Hepatocyte (in vitro differentiated cells): Measurements from ENCODE around the gene PTPN20. TPM values are rescaled to one million over a fixed set of nuclear protein-coding genes. Genes with fewer than 3 reads are reported as not detected.

Experiments
- DNase-seq: peaks from one replicate; pipeline ENCODE4 v3.0.0-alpha.2; 2016; ENCODE audit warnings: low spot score
- H2AFZ ChIP-seq: fragments of 200-600 bp; sonication (generic); 2 replicates; pipeline ENCODE4 v1.6.0; 2016; ENCODE audit warnings: antibody characterized with exemption, mild to moderate bottlenecking
- H3K27ac ChIP-seq: fragments of 200-600 bp; sonication (generic); 2 replicates; pipeline ENCODE4 v1.5.1; 2016; ENCODE audit warnings: mild to moderate bottlenecking
- H3K27me3 ChIP-seq: fragments of 200-600 bp; sonication (generic); 2 replicates; pipeline ENCODE4 v1.6.1; 2016
- H3K36me3 ChIP-seq: fragments of 200-600 bp; sonication (generic); replicated peaks from 2 replicates; pipeline ENCODE4 v1.5.1; 2016; ENCODE audit warnings: low read depth; ENCODE audit not compliant: insufficient read depth
- H3K4me1 ChIP-seq: fragments of 200-600 bp; sonication (generic); 2 replicates; pipeline ENCODE4 v1.5.1; 2016; ENCODE audit warnings: mild to moderate bottlenecking, moderate library complexity; ENCODE audit not compliant: insufficient read depth
- H3K4me2 ChIP-seq: fragments of 200-600 bp; sonication (generic); 2 replicates; pipeline ENCODE4 v1.6.0; 2016
- H3K4me3 ChIP-seq: fragments of 200-600 bp; sonication (generic); 2 replicates; pipeline ENCODE4 v1.5.1; 2016; ENCODE audit warnings: mild to moderate bottlenecking
- H3K79me2 ChIP-seq: fragments of 200-600 bp; sonication (generic); 2 replicates; pipeline ENCODE4 v1.6.0; 2017; ENCODE audit warnings: mild to moderate bottlenecking
- H3K9me2 ChIP-seq: fragments of 200-600 bp; sonication (generic); replicated peaks from 2 replicates; pipeline ENCODE4 v1.6.0; 2017; ENCODE audit warnings: mild to moderate bottlenecking; ENCODE audit not compliant: insufficient read depth
- H3K9me3 ChIP-seq: fragments of 200-600 bp; sonication (generic); 2 replicates; pipeline ENCODE4 v1.5.1; 2016; ENCODE audit warnings: low read depth, mild to moderate bottlenecking
- H4K20me1 ChIP-seq: fragments of 200-600 bp; sonication (generic); 2 replicates; pipeline ENCODE4 v1.6.0; 2016; ENCODE audit warnings: mild to moderate bottlenecking; ENCODE audit not compliant: insufficient read depth, poor library complexity, severe bottlenecking
- EZH2 ChIP-seq: fragments of 200-600 bp; sonication (generic); IDR thresholded peaks from 2 replicates; pipeline ENCODE4 v1.6.1; 2016; ENCODE audit warnings: antibody characterized with exemption, mild to moderate bottlenecking, borderline replicate concordance
- EZH2phosphoT487 ChIP-seq: fragments of 200-600 bp; sonication (generic); IDR thresholded peaks from one replicate; pipeline ENCODE4 v1.6.1; 2018; ENCODE audit warnings: antibody characterized with exemption, mild to moderate bottlenecking, low read depth, moderate library complexity; ENCODE audit not compliant: unreplicated experiment, severe bottlenecking
- WGBS: methylation state at CpG from one replicate; pipeline ENCODE4 v1.1.6; 2016; ENCODE audit warnings: low lambda C conversion rate; ENCODE audit errors: missing lambda C conversion rate; 5-methylcytosine and 5-hydroxymethylcytosine counted together
- polyA plus RNA-seq: library from polyadenylated mRNA; unstranded; fragments of >200 nt; fragmentation: Nextera tagmentation; extraction: Ambion mirVana; gene quantifications from 2 replicates; pipeline ENCODE4 v1.2.1, GENCODE V29; 2016
- total RNA-seq: library from RNA; depleted of rRNA; stranded (reverse); fragments of >200 nt; gene quantifications from 2 replicates; pipeline ENCODE4 v1.2.3, GENCODE V29; 2014
- TF ChIP-seq, protein P1 (sequence below): fragments of 200-600 bp; sonication (generic); IDR thresholded peaks from 2 replicates; pipeline ENCODE4 v1.5.1; 2016; ENCODE audit warnings: antibody characterized with exemption, mild to moderate bottlenecking; ENCODE audit not compliant: poor library complexity

The PTPN20 gene
- total and polyA plus RNA-seq, 2 experiments from 2014 or later: 0.60 TPM; not detected in 1

GRCh38 chr10:47033541-47034270 is 122.5 kb downstream of the PTPN20 start:
- Histone ChIP-seq H2AFZ (no peak overlapping the region), H3K4me3 (no peak overlapping the region), H3K27ac (no peak overlapping the region), H3K27me3 (no peaks in the 10 kb centered on the region), H3K9me2 (no peaks in the 10 kb centered on the region), H3K79me2 (no peaks in the 10 kb centered on the region), H3K4me1 (no peaks in the 10 kb centered on the region), H3K36me3 (no peaks in the 10 kb centered on the region), H3K9me3 (no peaks in the 10 kb centered on the region), H3K4me2 (no peak overlapping the region), H4K20me1 (no peaks in the 10 kb centered on the region)
- WGBS: 96% methylated on average over 13 of the region's 13 CpGs
- TF ChIP-seq EZH2 (no peak), EZH2phosphoT487 (no peak)
- TF ChIP-seq, protein P1, sequence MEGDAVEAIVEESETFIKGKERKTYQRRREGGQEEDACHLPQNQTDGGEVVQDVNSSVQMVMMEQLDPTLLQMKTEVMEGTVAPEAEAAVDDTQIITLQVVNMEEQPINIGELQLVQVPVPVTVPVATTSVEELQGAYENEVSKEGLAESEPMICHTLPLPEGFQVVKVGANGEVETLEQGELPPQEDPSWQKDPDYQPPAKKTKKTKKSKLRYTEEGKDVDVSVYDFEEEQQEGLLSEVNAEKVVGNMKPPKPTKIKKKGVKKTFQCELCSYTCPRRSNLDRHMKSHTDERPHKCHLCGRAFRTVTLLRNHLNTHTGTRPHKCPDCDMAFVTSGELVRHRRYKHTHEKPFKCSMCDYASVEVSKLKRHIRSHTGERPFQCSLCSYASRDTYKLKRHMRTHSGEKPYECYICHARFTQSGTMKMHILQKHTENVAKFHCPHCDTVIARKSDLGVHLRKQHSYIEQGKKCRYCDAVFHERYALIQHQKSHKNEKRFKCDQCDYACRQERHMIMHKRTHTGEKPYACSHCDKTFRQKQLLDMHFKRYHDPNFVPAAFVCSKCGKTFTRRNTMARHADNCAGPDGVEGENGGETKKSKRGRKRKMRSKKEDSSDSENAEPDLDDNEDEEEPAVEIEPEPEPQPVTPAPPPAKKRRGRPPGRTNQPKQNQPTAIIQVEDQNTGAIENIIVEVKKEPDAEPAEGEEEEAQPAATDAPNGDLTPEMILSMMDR: no peak
- no peak for DNase-seq

DNA sequence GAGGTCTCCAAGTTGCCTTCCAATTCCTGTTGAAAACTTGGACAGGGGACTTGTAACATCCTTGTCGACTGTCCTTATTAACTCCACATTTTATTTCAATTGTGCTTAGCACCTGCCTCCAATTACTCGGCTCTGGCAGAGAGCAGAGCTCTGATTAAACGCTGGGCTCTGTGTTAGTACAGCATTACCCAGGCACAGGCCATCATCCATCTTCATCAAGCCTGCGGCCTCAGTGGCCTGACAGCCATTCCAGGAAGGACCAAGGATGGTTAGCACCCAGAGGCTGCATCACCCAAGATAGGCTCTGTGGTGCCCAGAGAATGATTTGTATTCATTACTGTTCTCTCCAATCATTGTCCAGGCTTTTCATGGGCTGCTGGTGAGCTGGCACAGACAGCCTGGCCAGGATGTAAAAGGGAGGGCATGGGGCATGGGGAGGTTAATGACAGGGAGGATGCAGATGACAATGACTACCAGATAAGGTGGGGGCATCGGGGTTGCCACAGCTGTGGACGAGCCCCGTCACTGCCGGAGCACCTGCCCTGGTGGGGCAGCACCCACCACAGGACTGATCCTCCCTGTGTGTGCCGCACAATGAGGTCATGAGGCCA is 123.3 kb downstream of the PTPN20 start:
- Histone ChIP-seq H3K36me3 (no peaks in the 10 kb centered on the region), H3K4me1 (peaks cover 2% of the 10 kb centered on the region), H3K79me2 (no peaks in the 10 kb centered on the region), H3K4me2 (no peak overlapping the region), H2AFZ (no peak overlapping the region), H3K27me3 (no peaks in the 10 kb centered on the region), H4K20me1 (no peaks in the 10 kb centered on the region), H3K4me3 (no peak overlapping the region), H3K9me2 (no peaks in the 10 kb centered on the region), H3K27ac (no peak overlapping the region), H3K9me3 (no peaks in the 10 kb centered on the region)
- no peak for DNase-seq
- WGBS: 81% methylated on average over 9 of the region's 9 CpGs
- TF ChIP-seq EZH2: no peak
- TF ChIP-seq, protein P1: no peak

- H3K4me3 ChIP-seq: no peak overlapping the region
- no peaks in the 10 kb centered on the region for H3K36me3 ChIP-seq
- H3K9me3 ChIP-seq: no peaks in the 10 kb centered on the region
- H2AFZ ChIP-seq: no peak overlapping the region
- H3K4me1 ChIP-seq: peaks cover 4% of the 10 kb centered on the region
- WGBS: 88% methylated on average over 7 of the region's 7 CpGs
- no peaks in the 10 kb centered on the region for H3K9me2 ChIP-seq
- no peak overlapping the region for H3K4me2 ChIP-seq
- TF ChIP-seq, protein P1: no peak
- no peak for TF ChIP-seq EZH2phosphoT487
- no peak for TF ChIP-seq EZH2
- no peak overlapping the region for H3K27ac ChIP-seq
- no peaks in the 10 kb centered on the region for H4K20me1 ChIP-seq
- no peak for DNase-seq
- H3K79me2 ChIP-seq: no peaks in the 10 kb centered on the region
- H3K27me3 ChIP-seq: no peaks in the 10 kb centered on the region
Observed at GRCh38 chr10:47035171-47035818, 124.1 kb downstream of the PTPN20 start.
